ENCODE data around the gene C16orf74. TPM values are rescaled to one million over a fixed set of nuclear protein-coding genes. Genes with fewer than 3 reads are reported as not detected.

The C16orf74 gene
- total RNA-seq, 1 donor from 2014 or later, result 3.1 TPM

GRCh38 chr16:85767531-85767930 is 16.6 kb upstream of the C16orf74 start:
- H3K4me1 Mint-ChIP-seq (ENCODE audit: unreplicated experiment), result peaks cover 11% of the 10 kb centered on the region
- H3K27ac Mint-ChIP-seq, result peak overlapping the region; percentile 62
- no peak overlapping the region for H3K4me3 Mint-ChIP-seq
- H3K36me3 Mint-ChIP-seq, result no peaks in the 10 kb centered on the region
- TF ChIP-seq, protein P1, sequence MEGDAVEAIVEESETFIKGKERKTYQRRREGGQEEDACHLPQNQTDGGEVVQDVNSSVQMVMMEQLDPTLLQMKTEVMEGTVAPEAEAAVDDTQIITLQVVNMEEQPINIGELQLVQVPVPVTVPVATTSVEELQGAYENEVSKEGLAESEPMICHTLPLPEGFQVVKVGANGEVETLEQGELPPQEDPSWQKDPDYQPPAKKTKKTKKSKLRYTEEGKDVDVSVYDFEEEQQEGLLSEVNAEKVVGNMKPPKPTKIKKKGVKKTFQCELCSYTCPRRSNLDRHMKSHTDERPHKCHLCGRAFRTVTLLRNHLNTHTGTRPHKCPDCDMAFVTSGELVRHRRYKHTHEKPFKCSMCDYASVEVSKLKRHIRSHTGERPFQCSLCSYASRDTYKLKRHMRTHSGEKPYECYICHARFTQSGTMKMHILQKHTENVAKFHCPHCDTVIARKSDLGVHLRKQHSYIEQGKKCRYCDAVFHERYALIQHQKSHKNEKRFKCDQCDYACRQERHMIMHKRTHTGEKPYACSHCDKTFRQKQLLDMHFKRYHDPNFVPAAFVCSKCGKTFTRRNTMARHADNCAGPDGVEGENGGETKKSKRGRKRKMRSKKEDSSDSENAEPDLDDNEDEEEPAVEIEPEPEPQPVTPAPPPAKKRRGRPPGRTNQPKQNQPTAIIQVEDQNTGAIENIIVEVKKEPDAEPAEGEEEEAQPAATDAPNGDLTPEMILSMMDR (conservative IDR thresholded peaks at IDR 0.05), result no peak
- DNase-seq (ENCODE audit: extremely low spot score, unreplicated experiment), result no peak
- peaks cover 16% of the 10 kb centered on the region for H3K27me3 Mint-ChIP-seq
- H3K9me3 Mint-ChIP-seq, result no peaks in the 10 kb centered on the region

- H3K27me3 Mint-ChIP-seq, result peaks cover 20% of the 10 kb centered on the region
- TF ChIP-seq, protein P1 (conservative IDR thresholded peaks at IDR 0.05), result no peak
- H3K4me3 Mint-ChIP-seq, result no peak overlapping the region
- H3K27ac Mint-ChIP-seq, result no peak overlapping the region
- H3K9me3 Mint-ChIP-seq, result no peaks in the 10 kb centered on the region
- no peak for DNase-seq (ENCODE audit: extremely low spot score, unreplicated experiment)
- H3K36me3 Mint-ChIP-seq, result no peaks in the 10 kb centered on the region
- peaks cover 11% of the 10 kb centered on the region for H3K4me1 Mint-ChIP-seq (ENCODE audit: unreplicated experiment)
Measured at GRCh38 chr16:85765767-85766166, 14.9 kb upstream of the C16orf74 start.

DNA sequence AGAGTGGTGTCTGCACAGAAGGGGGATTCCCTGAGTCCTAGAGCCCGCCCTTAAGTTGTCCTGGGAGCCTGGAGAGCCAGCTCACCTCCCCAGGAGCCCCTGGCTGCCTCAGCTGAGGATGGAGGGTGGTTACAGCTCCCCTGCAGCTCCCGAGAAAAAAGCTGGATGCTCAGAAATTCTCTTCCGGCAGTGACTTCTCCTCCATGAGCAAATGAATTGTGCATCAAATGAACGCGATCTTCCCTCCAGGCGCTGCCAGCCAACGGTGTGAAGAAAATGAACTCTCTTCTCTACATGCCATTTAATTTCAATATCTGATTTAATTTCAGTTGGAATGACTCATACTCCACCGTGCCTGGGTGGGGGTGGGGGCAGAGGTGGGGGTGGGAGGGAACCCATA is 14.3 kb upstream of the C16orf74 start:
- TF ChIP-seq, protein P1 (conservative IDR thresholded peaks at IDR 0.05), result no peak
- no peak for DNase-seq (ENCODE audit: extremely low spot score, unreplicated experiment)

GRCh38 chr16:85763616-85764015 is 12.7 kb upstream of the C16orf74 start:
- TF ChIP-seq, protein P1 (conservative IDR thresholded peaks at IDR 0.05), result no peak
- Mint-ChIP-seq H3K27me3 (peaks cover 37% of the 10 kb centered on the region), H3K4me1 (ENCODE audit: unreplicated experiment) (peaks cover 11% of the 10 kb centered on the region), H3K9me3 (no peaks in the 10 kb centered on the region), H3K27ac (peak overlapping the region; percentile 22), H3K4me3 (no peak overlapping the region), H3K36me3 (no peaks in the 10 kb centered on the region)
- no peak for DNase-seq (ENCODE audit: extremely low spot score, unreplicated experiment)

More for the DNA sequence above, 14.3 kb upstream of the C16orf74 start:
- Mint-ChIP-seq H3K36me3 (no peaks in the 10 kb centered on the region), H3K27me3 (peaks cover 22% of the 10 kb centered on the region), H3K4me1 (ENCODE audit: unreplicated experiment) (peaks cover 11% of the 10 kb centered on the region), H3K9me3 (no peaks in the 10 kb centered on the region), H3K4me3 (no peak overlapping the region), H3K27ac (no peak overlapping the region)

GRCh38 chr16:85762970-85763369 is 12.1 kb upstream of the C16orf74 start:
- H3K27me3 Mint-ChIP-seq, result peaks cover 40% of the 10 kb centered on the region
- TF ChIP-seq, protein P1 (conservative IDR thresholded peaks at IDR 0.05), result no peak
- no peaks in the 10 kb centered on the region for H3K9me3 Mint-ChIP-seq
- peaks cover 7% of the 10 kb centered on the region for H3K4me1 Mint-ChIP-seq (ENCODE audit: unreplicated experiment)
- H3K4me3 Mint-ChIP-seq, result no peak overlapping the region
- no peak for DNase-seq (ENCODE audit: extremely low spot score, unreplicated experiment)
- no peaks in the 10 kb centered on the region for H3K36me3 Mint-ChIP-seq
- no peak overlapping the region for H3K27ac Mint-ChIP-seq

DNA sequence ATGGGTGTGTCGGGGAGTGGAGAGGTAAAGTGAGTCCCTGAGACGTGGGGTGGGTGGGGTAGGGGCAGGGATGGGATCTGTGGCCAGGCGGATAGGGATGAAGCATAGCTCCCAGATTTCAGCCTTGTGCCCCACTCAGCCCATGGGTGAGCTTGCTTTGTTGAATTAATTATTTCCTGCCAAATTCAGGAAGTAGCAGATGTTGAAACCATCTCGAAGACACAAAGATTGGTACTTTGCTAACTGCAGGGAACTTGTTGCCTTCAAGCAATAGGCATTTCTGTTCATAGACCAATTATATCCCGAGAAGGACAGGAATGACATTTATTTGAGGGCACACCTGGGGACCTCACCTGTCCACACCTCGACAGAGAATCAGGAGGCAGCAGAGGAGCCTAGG is 11.0 kb upstream of the C16orf74 start:
- Mint-ChIP-seq H3K27me3 (peaks cover 40% of the 10 kb centered on the region), H3K4me1 (ENCODE audit: unreplicated experiment) (no peaks in the 10 kb centered on the region), H3K9me3 (no peaks in the 10 kb centered on the region), H3K27ac (no peak overlapping the region), H3K4me3 (no peak overlapping the region), H3K36me3 (no peaks in the 10 kb centered on the region)
- TF ChIP-seq, protein P1 (conservative IDR thresholded peaks at IDR 0.05), result no peak
- no peak for DNase-seq (ENCODE audit: extremely low spot score, unreplicated experiment)
